SK-N-MC (cell line): ENCODE measurements around the gene MTAP.
A peak's percentile ranks its signal among the peaks of the same experiment; 100 is the strongest.

ENCODE experiments used
- DNase-seq: peaks from one replicate; pipeline ENCODE4 v3.0.0-alpha.2; 2011; ENCODE audit warnings: low read depth, low spot score
- H3K27ac ChIP-seq: fragments of 200-600 bp; sonication (generic); 2 replicates; pipeline ENCODE4 v1.5.1; 2016; ENCODE audit warnings: mixed run types
- H3K36me3 ChIP-seq: fragments of 200-600 bp; sonication (generic); 2 replicates; pipeline ENCODE4 v1.6.1; 2017; ENCODE audit warnings: antibody characterized with exemption, low read length, mixed read lengths; ENCODE audit not compliant: insufficient read depth
- H3K4me3 ChIP-seq: fragments of 200-600 bp; sonication (generic); 2 replicates; pipeline ENCODE4 v1.5.1; 2016
- H3K9ac ChIP-seq: fragments of 200-600 bp; sonication (generic); 2 replicates; pipeline ENCODE4 v1.8.0; 2017; ENCODE audit warnings: mixed run types, mixed read lengths; ENCODE audit not compliant: insufficient read length
- H3K9me3 ChIP-seq: fragments of 200-600 bp; sonication (generic); 2 replicates; pipeline ENCODE4 v1.6.1; 2017; ENCODE audit warnings: low read depth, mild to moderate bottlenecking, antibody characterized with exemption, low read length, moderate library complexity, mixed read lengths
- EZH2 ChIP-seq: fragments of 200-600 bp; sonication (generic); IDR thresholded peaks from one replicate; pipeline ENCODE4 v1.6.1; 2017; ENCODE audit warnings: antibody characterized with exemption
- FOXP2 ChIP-seq: optimal IDR thresholded peaks from 2 replicates; pipeline ENCODE3; 2011; ENCODE audit warnings: mild to moderate bottlenecking, moderate library complexity; ENCODE audit not compliant: insufficient read depth; ENCODE audit errors: extremely low read length, control extremely low read depth
- POLR2AphosphoS5 ChIP-seq: IDR thresholded peaks from 2 replicates; pipeline ENCODE4 v1.6.1; 2012; ENCODE audit warnings: mild to moderate bottlenecking, low read depth, low read length, borderline replicate concordance

MTAP gene

DNA sequence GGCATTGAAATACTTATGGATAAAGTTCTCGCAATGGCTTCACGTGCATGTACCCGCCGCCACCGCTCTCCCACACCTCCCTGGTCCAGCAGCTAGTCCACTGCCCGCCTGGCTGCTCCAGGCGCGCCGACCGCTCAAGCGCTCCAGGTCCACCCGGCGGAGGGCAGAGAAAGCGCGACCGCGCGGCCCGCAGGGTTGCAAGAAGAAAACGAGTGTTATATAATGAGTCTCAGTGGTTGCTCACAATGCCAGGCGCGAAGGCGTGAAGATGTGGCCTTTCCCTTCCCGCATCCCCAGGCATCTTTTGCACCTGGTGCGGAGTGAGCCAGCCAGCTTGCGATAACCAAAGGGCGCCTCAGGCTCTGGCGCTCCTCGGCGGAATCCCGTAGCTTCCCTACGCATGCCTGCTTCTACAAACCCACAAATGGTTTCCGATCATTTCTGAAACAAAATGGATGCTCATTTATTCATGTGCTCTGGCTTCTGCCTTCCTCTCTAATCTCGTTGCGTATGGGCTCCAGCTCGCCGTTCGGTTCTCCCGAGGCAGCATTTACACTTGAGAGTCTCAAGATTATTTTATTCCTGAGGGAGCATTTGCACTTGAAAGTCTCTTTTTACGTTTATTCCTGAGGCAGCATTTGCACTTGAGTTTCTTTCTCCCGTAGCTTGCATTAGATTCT lies 166.0 kb downstream of the MTAP start:
- no peak for DNase-seq
- TF ChIP-seq POLR2AphosphoS5 (no peak), EZH2 (no peak), FOXP2 (no peak)
- Histone ChIP-seq H3K9me3 (peaks cover 4% of the 10 kb centered on the region; the same call in 1 of the 2 replicates), H3K9ac (no peak overlapping the region), H3K36me3 (peaks cover 66% of the 10 kb centered on the region), H3K27ac (no peak overlapping the region), H3K4me3 (no peak overlapping the region)

DNA sequence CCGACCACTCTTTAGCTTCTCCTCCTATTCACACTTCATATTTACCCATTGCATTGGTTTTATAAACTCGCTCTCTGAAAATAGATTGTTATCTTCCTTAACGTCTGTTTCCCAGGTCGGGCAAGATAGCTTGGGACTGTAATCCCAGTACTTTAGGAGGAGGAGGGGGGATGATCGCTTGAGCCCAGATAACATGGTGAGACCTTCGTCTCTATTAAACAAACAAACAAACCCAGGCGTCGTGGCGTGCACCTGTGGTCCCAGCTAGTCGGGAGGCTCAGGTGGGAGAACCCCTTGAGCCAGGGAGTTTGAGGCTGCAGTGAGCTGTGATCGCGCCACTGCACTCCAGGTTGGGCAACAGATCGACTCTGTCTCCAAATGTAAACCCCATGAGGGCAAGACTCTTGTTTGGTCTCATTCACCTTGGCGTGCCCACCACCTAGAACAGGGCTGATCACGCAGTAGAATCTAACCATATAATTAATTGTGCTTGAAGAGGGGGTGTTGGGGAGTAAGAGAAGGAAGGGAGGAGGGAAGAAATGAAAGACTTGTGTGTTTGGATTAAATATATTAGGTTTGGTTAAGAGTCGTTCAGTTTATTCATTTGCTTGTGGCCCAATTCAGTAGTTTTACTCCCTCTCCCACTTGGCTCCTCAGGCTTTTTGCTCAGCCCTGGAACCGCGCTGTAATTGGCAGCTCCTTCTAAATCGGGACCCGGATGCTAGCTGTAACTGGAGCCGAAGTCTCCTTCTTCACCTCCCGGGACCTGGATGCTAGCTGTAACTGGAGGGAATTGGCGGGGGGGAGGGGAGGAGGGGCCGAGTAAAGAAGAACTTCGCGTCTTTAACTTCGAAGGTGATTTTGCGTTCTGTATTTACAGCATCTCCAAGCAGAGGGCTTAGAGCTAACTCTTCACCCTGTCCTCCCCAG lies 166.8 kb downstream of the MTAP start:
- no peak for TF ChIP-seq FOXP2
- TF ChIP-seq POLR2AphosphoS5 = no peak
- TF ChIP-seq EZH2 = no peak
- Histone ChIP-seq H3K4me3 (no peak overlapping the region), H3K9ac (no peak overlapping the region), H3K27ac (no peak overlapping the region), H3K9me3 (peaks cover 4% of the 10 kb centered on the region; the same call in 1 of the 2 replicates), H3K36me3 (peaks cover 66% of the 10 kb centered on the region)
- DNase-seq = no peak

GRCh38 chr9:21969951-21970799 lies 167.7 kb downstream of the MTAP start:
- TF ChIP-seq EZH2 = no peak
- TF ChIP-seq FOXP2 = no peak
- no peak for TF ChIP-seq POLR2AphosphoS5
- H3K4me3 ChIP-seq = no peak overlapping the region
- peaks cover 65% of the 10 kb centered on the region for H3K36me3 ChIP-seq

DNA sequence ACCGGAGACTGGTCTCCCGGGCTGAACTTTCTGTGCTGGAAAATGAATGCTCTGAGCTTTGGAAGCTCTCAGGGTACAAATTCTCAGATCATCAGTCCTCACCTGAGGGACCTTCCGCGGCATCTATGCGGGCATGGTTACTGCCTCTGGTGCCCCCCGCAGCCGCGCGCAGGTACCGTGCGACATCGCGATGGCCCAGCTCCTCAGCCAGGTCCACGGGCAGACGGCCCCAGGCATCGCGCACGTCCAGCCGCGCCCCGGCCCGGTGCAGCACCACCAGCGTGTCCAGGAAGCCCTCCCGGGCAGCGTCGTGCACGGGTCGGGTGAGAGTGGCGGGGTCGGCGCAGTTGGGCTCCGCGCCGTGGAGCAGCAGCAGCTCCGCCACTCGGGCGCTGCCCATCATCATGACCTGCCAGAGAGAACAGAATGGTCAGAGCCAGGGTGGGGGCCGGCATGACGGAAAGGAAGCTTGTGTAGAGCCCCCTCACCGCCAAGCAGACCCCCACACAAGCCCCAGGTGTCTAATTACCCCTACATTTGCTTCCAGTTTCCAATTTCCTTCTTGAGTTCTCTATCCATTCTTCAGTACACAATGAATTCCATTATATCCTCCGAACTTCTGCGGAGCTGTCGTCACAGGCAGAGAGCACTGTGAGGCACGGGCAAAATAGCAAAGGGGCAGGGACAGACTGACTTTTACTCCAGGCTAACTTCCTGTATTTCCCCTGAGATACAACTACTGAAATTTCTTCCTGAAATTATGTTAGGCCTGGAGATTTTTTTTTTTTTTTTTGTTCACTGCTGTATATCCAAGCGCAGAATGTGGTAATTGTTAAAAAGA lies 168.6 kb downstream of the MTAP start:
- H3K4me3 ChIP-seq = no peak overlapping the region
- TF ChIP-seq EZH2 (no peak), FOXP2 (no peak)
- H3K9me3 ChIP-seq = no peaks in the 10 kb centered on the region
- peaks cover 56% of the 10 kb centered on the region for H3K36me3 ChIP-seq
- H3K27ac ChIP-seq = no peak overlapping the region
- DNase-seq = no peak
- H3K9ac ChIP-seq = no peak overlapping the region

More at GRCh38 chr9:21969951-21970799, 167.7 kb downstream of the MTAP start:
- no peak for DNase-seq
- Histone ChIP-seq H3K9me3 (peaks cover 4% of the 10 kb centered on the region; the same call in 1 of the 2 replicates), H3K27ac (no peak overlapping the region), H3K9ac (no peak overlapping the region)

GRCh38 chr9:21972361-21972760 lies 169.9 kb downstream of the MTAP start:
- no peaks in the 10 kb centered on the region for H3K9me3 ChIP-seq
- TF ChIP-seq FOXP2 (no peak), EZH2 (no peak), POLR2AphosphoS5 (no peak)
- peak overlapping the region; percentile 59 for H3K27ac ChIP-seq
- no peak for DNase-seq
- peak overlapping the region; percentile 22 for H3K9ac ChIP-seq
- peak overlapping the region; percentile 42; the same call in 1 of the 2 replicates for H3K4me3 ChIP-seq
- peaks cover 46% of the 10 kb centered on the region for H3K36me3 ChIP-seq

DNA sequence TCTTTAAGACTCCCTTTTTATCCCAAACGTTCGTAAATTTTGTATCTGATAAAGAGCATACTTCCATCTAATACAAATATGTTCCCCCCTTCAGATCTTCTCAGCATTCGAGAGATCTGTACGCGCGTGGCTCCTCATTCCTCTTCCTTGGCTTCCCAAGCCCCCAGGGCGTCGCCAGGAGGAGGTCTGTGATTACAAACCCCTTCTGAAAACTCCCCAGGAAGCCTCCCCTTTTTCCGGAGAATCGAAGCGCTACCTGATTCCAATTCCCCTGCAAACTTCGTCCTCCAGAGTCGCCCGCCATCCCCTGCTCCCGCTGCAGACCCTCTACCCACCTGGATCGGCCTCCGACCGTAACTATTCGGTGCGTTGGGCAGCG lies 171.9 kb downstream of the MTAP start:
- H3K9ac ChIP-seq = peak overlapping the region; percentile 86
- H3K9me3 ChIP-seq = no peaks in the 10 kb centered on the region
- no peak for TF ChIP-seq EZH2
- TF ChIP-seq FOXP2 = no peak
- no peak for TF ChIP-seq POLR2AphosphoS5
- H3K4me3 ChIP-seq = peak overlapping the region; percentile 85
- peak overlapping the region; percentile 70; the same call in 1 of the 2 replicates for H3K27ac ChIP-seq
- DNase-seq = no peak
- peaks cover 27% of the 10 kb centered on the region for H3K36me3 ChIP-seq

GRCh38 chr9:21974722-21975409 lies 172.4 kb downstream of the MTAP start:
- Histone ChIP-seq H3K9ac (peak overlapping the region; percentile 86), H3K9me3 (no peaks in the 10 kb centered on the region), H3K4me3 (peak overlapping the region; percentile 85), H3K27ac (peak overlapping the region; percentile 70), H3K36me3 (peaks cover 27% of the 10 kb centered on the region)
- no peak for DNase-seq
- TF ChIP-seq EZH2 = no peak
- TF ChIP-seq POLR2AphosphoS5 = peak; percentile 63; the same call in 1 of the 2 replicates
